Tibial nerve (tissue), 3 donors: ENCODE measurements around the gene TMC7.

ENCODE experiments used
- CTCF ChIP-seq, 5 experiments: fragments of 200-600 bp in 3 of 5; fragments of 450-650 bp in 2 of 5; sonication (generic) in 3 of 5; IDR thresholded peaks; one replicate each; pipeline ENCODE4 v1.5.1; 2016 to 2019; ENCODE audit warnings: antibody characterized with exemption in 5 of 5, mild to moderate bottlenecking in 3 of 5, moderate library complexity in 2 of 5
- POLR2A ChIP-seq, 2 donors: fragments of 450-650 bp; IDR thresholded peaks; one replicate each; pipeline ENCODE4 v1.6.1; 2017; ENCODE audit warnings: antibody characterized with exemption in 2 of 2, mild to moderate bottlenecking in 2 of 2, moderate library complexity in 2 of 2

GRCh38 chr16:18965555-18965954, 18.2 kb upstream of the TMC7 start:
- no peak for TF ChIP-seq CTCF (IDR thresholded peaks at IDR 0.05)
- TF ChIP-seq POLR2A (IDR thresholded peaks at IDR 0.05): no peak
